IMR-90 (cell line): ENCODE data around the gene MAU2. TPM values are rescaled to one million over a fixed set of nuclear protein-coding genes. Genes with fewer than 3 reads are reported as not detected.

Experiments
- ATAC-seq: fragments of 200-7000 bp; cut with Tn5 transposase; 2 replicates; pipeline ENCODE4 v1.9.1; 2020; ENCODE audit warnings: low read depth, mild to moderate bottlenecking, moderate library complexity
- BruUV-seq: library from RNA; stranded (reverse); fragments of 400-500 nt; replicated peaks from 2 replicates; lab custom pipeline; 2021; lab: Mats Ljungman, UMichigan
- CTCF ChIA-PET: fragments of 300-600 bp; formaldehyde crosslinking; extraction: SDS; loops from one replicate; lab custom pipeline; 2021; ENCODE audit warnings: antibody characterized with exemption; lab: Yijun Ruan, JAX
- POLR2A ChIA-PET: fragments of 300-600 bp; sonication (Branson Sonifier 250); formaldehyde crosslinking; loops from one replicate; lab custom pipeline; 2022; ENCODE audit warnings: antibody characterized with exemption; ENCODE audit not compliant: unreplicated experiment; lab: Charles Lee
- DNase-seq: peaks from one replicate; pipeline ENCODE4 v3.0.0; 2013
- H2AFZ ChIP-seq: replicated peaks from 2 replicates; pipeline ENCODE3; 2013; ENCODE audit warnings: low read length, mild to moderate bottlenecking; ENCODE audit not compliant: poor library complexity
- H2AK5ac ChIP-seq: 2 replicates; pipeline ENCODE4 v1.6.1; 2013; ENCODE audit warnings: low read depth, low read length, inconsistent platforms
- H2AK9ac ChIP-seq: replicated peaks from 2 replicates; pipeline ENCODE3; 2013; ENCODE audit warnings: mild to moderate bottlenecking, low read depth, low read length, moderate library complexity; ENCODE audit not compliant: poor library complexity
- H2BK120ac ChIP-seq: 2 replicates; pipeline ENCODE4 v1.6.1; 2013; ENCODE audit warnings: low read depth, low read length, inconsistent platforms
- H2BK15ac ChIP-seq: 3 replicates; pipeline ENCODE4 v1.6.1; 2013; ENCODE audit warnings: low read depth, low read length, inconsistent platforms
- H2BK20ac ChIP-seq: 2 replicates; pipeline ENCODE4 v1.6.1; 2013; ENCODE audit warnings: low read depth, mild to moderate bottlenecking, inconsistent platforms, low read length, moderate library complexity
- H2BK5ac ChIP-seq: 2 replicates; pipeline ENCODE4 v1.6.1; 2013; ENCODE audit warnings: mild to moderate bottlenecking, low read depth, low read length, inconsistent platforms; ENCODE audit not compliant: poor library complexity, severe bottlenecking
- H3K14ac ChIP-seq: replicated peaks from 2 replicates; pipeline ENCODE4 v1.6.1; 2013; ENCODE audit warnings: low read depth, low read length, inconsistent platforms
- H3K18ac ChIP-seq: 2 replicates; pipeline ENCODE4 v1.6.1; 2013; ENCODE audit warnings: low read depth, low read length, control low read depth
- H3K23ac ChIP-seq: 2 replicates; pipeline ENCODE4 v1.6.1; 2013; ENCODE audit warnings: low read depth, low read length, inconsistent platforms
- H3K27ac ChIP-seq: 2 replicates; pipeline ENCODE4 v1.5.1; 2013; ENCODE audit warnings: mild to moderate bottlenecking, control low read depth, low read length; ENCODE audit not compliant: insufficient read depth
- H3K27me3 ChIP-seq: 2 replicates; pipeline ENCODE4 v1.6.1; 2013; ENCODE audit warnings: low read length; ENCODE audit not compliant: control insufficient read depth, insufficient read depth
- H3K36me3 ChIP-seq: 2 replicates; pipeline ENCODE4 v1.6.1; 2013; ENCODE audit warnings: low read length, mixed read lengths; ENCODE audit not compliant: control insufficient read depth, insufficient read depth
- H3K4ac ChIP-seq: 2 replicates; pipeline ENCODE4 v1.6.1; 2013; ENCODE audit warnings: low read depth, low read length, inconsistent platforms
- H3K4me1 ChIP-seq: 2 replicates; pipeline ENCODE4 v1.6.1; 2013; ENCODE audit warnings: low read length, mixed read lengths; ENCODE audit not compliant: control insufficient read depth, insufficient read depth
- H3K4me2 ChIP-seq: 2 replicates; pipeline ENCODE4 v1.6.1; 2013; ENCODE audit warnings: low read depth, mild to moderate bottlenecking, control low read depth, low read length, moderate library complexity
- H3K4me3 ChIP-seq: 2 replicates; pipeline ENCODE4 v1.5.1; 2013; ENCODE audit warnings: low read depth, mild to moderate bottlenecking, control low read depth, low read length, moderate library complexity; ENCODE audit not compliant: insufficient read depth
- H3K56ac ChIP-seq: 2 replicates; pipeline ENCODE4 v1.6.1; 2013; ENCODE audit warnings: low read length, inconsistent platforms; ENCODE audit not compliant: insufficient read depth; ENCODE audit errors: extremely low read depth
- H3K79me1 ChIP-seq, 2 experiments: 2 replicates each; pipeline ENCODE4 v1.6.1; 2013; ENCODE audit warnings: low read length in 2 of 2, inconsistent platforms in 1 of 2, low read depth in 1 of 2
- H3K9ac ChIP-seq: 2 replicates; pipeline ENCODE4 v1.6.1; 2013; ENCODE audit warnings: low read depth, low read length, control low read depth
- H3K9me1 ChIP-seq: 2 replicates; pipeline ENCODE4 v1.6.1; 2013; ENCODE audit warnings: low read length, inconsistent platforms; ENCODE audit not compliant: insufficient read depth
- H3K9me3 ChIP-seq: 2 replicates; pipeline ENCODE4 v1.6.1; 2013; ENCODE audit warnings: low read length; ENCODE audit not compliant: control insufficient read depth, insufficient read depth
- H4K20me1 ChIP-seq: 2 replicates; pipeline ENCODE4 v1.6.1; 2013; ENCODE audit warnings: low read length, inconsistent platforms; ENCODE audit not compliant: insufficient read depth
- H4K5ac ChIP-seq: 2 replicates; pipeline ENCODE4 v1.6.1; 2013; ENCODE audit warnings: mild to moderate bottlenecking, low read depth, low read length, control low read depth
- H4K8ac ChIP-seq, 2 experiments: 2 replicates each; pipeline ENCODE4 v1.6.1; 2013; ENCODE audit warnings: low read depth in 2 of 2, low read length in 2 of 2, control low read depth in 1 of 2, inconsistent platforms in 1 of 2
- H4K91ac ChIP-seq: 2 replicates; pipeline ENCODE4 v1.6.1; 2013; ENCODE audit warnings: low read depth, low read length, inconsistent platforms; ENCODE audit not compliant: insufficient read depth
- BHLHE40 ChIP-seq: fragments of 150-350 bp; IDR thresholded peaks from 2 replicates; pipeline ENCODE4 v1.6.1; 2016; ENCODE audit warnings: mild to moderate bottlenecking, low read depth, low read length
- CEBPB ChIP-seq: IDR thresholded peaks from 2 replicates; pipeline ENCODE4 v1.6.1; 2012; ENCODE audit warnings: low read depth, low read length, improper control_type of control experiment
- MAFK ChIP-seq: IDR thresholded peaks from 2 replicates; pipeline ENCODE4 v1.6.1; 2012; ENCODE audit warnings: low read depth, low read length, improper control_type of control experiment
- MXI1 ChIP-seq: IDR thresholded peaks from 2 replicates; pipeline ENCODE4 v1.6.1; 2012; ENCODE audit warnings: low read depth, mild to moderate bottlenecking, low read length, moderate library complexity, borderline replicate concordance
- RCOR1 ChIP-seq: IDR thresholded peaks from 2 replicates; pipeline ENCODE4 v1.6.1; 2012; ENCODE audit warnings: mild to moderate bottlenecking, low read length, improper control_type of control experiment; ENCODE audit not compliant: insufficient replicate concordance
- SMC3 ChIP-seq: fragments of 150-350 bp; IDR thresholded peaks from 2 replicates; pipeline ENCODE4 v1.6.1; 2016; ENCODE audit warnings: low read depth, mild to moderate bottlenecking, antibody characterized with exemption, low read length, moderate library complexity
- WGBS, 2 experiments: methylation state at CpG; one replicate each; pipeline versions ENCODE4 v1.1.5 to v1.1.7; 2013; ENCODE audit warnings: missing lambda C conversion rate in 2 of 2; ENCODE audit not compliant: insufficient read length in 1 of 2; ENCODE audit errors: extremely low coverage in 2 of 2; 5-methylcytosine and 5-hydroxymethylcytosine counted together
- dilution Hi-C: fragments of 300-500 bp; cut with HindIII; formaldehyde crosslinking; loops from one replicate; pipeline ENCODE4 v1.14.3; 2018; ENCODE audit warnings: low sequenced_read_pairs; ENCODE audit not compliant: unreplicated experiment
- in situ Hi-C: fragments of 300-500 bp; cut with MboI; formaldehyde crosslinking; loops from 3 replicates; pipeline ENCODE4 v1.14.3; 2019; ENCODE audit warnings: low sequenced_read_pairs, inconsistent platforms, mixed read lengths
- intact Hi-C: fragments of 100-400 bp; cut with micrococcal nuclease; formaldehyde crosslinking; loops from 2 replicates; pipeline ENCODE4 v1.10.0; 2022
- polyA plus RNA-seq, 3 experiments: library from polyadenylated mRNA; depleted of rRNA; stranded (reverse); fragments of >200 nt; gene quantifications; 2 replicates each; pipeline ENCODE4 v1.2.3, GENCODE V29; 2012; ENCODE audit warnings: low replicate concordance in 1 of 3
- total RNA-seq: library from RNA; depleted of rRNA; stranded (reverse); fragments of >200 nt; gene quantifications from 2 replicates; pipeline ENCODE4 v1.2.3, GENCODE V29; 2012
- TF ChIP-seq, protein P1 (sequence below): fragments of 150-350 bp; IDR thresholded peaks from 2 replicates; pipeline ENCODE4 v1.6.1; 2016; ENCODE audit warnings: low read depth, mild to moderate bottlenecking, low read length, moderate library complexity, borderline replicate concordance

The MAU2 gene
- total and polyA plus RNA-seq, 2 of the 4 experiments (the other 2 are of a cell fraction): 24.6 to 31.1 TPM

DNA sequence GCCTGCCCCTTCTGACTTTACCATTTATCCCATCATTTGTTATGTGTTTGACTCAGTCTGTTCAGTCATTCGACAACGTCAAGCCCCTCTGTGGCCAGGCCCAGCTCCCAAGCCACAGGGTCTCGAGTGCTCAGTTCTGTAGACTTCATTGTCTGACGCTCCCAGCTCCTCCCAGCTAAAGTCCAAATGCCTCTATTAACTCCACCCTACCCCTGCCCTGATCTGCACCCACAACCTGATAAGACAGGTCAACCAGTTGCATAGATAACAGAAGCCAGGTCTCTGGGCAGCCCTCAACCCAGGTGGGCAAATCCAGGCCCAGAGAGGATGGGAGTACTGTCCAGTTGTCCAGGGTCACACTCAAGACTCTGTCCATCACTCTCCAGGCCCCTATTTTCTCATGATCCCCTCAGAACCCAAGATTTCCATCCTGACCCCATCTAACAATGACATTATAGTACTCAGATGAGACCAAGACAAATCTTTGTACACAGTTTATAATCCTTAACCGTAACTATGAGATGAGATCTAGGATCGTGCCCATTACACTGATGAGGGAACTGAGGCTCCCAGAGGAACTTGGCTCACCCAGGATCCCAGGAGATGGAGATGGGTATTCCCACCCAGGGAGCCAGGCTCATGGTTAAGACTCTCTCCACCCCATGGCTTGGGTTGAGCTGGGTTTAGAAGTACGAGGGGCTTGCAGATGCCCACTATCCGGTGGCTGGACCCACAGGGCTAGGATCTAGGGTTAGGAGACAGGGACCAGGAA is 48.6 kb upstream of the MAU2 start:
- ATAC-seq (no peak), DNase-seq (no peak)
- 89% methylated on average over 2 of the region's 8 CpGs; no CpG with 5 or more reads in 1 of the 2 experiments for WGBS, 2 experiments
- H2AFZ ChIP-seq: peak overlapping the region; percentile 92
- H3K9me1 ChIP-seq: peaks cover 4% of the 10 kb centered on the region; the same call in 1 of the 2 replicates
- peak overlapping the region; percentile 77; the same call in 1 of the 2 replicates for H3K4ac ChIP-seq
- peak overlapping the region; percentile 38; the same call in 1 of the 2 replicates for H3K9ac ChIP-seq
- no peak overlapping the region for H3K27ac ChIP-seq
- H3K14ac ChIP-seq: peak overlapping the region; percentile 76
- H2BK15ac ChIP-seq: no peak overlapping the region; the same call in 2 of the 3 replicates
- TF ChIP-seq RCOR1 (no peak), SMC3 (no peak), MXI1 (no peak), BHLHE40 (no peak), MAFK (no peak), CEBPB (no peak)
- TF ChIP-seq, protein P1, sequence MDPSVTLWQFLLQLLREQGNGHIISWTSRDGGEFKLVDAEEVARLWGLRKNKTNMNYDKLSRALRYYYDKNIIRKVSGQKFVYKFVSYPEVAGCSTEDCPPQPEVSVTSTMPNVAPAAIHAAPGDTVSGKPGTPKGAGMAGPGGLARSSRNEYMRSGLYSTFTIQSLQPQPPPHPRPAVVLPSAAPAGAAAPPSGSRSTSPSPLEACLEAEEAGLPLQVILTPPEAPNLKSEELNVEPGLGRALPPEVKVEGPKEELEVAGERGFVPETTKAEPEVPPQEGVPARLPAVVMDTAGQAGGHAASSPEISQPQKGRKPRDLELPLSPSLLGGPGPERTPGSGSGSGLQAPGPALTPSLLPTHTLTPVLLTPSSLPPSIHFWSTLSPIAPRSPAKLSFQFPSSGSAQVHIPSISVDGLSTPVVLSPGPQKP: no peak
- peak overlapping the region; percentile 51; the same call in 1 of the 2 replicates for H3K23ac ChIP-seq
- no peak overlapping the region for H2AK9ac ChIP-seq
- H3K79me1 ChIP-seq: 0 out of 4 replicates have a peak, but pooled peaks cover 0 to 6% of the 10 kb centered on the region in 2 experiments
- ChIA-PET POLR2A (no interaction called here), CTCF (no interaction called here)
- 0 out of 2 replicates have a peak overlapping the region, but pooled peaks have one; percentile 45 for H2BK20ac ChIP-seq
- in situ Hi-C loops: no loop called here
- BruUV-seq: no TSS peak
- no peak overlapping the region for H2BK5ac ChIP-seq
- H2BK120ac ChIP-seq: no peak overlapping the region; the same call in 1 of the 2 replicates
- no peak overlapping the region for H3K4me3 ChIP-seq
- H2AK5ac ChIP-seq: peak overlapping the region; percentile 73; the same call in 1 of the 2 replicates
- H3K4me2 ChIP-seq: peak overlapping the region; percentile 13
- intact Hi-C loops: no loop called here
- peak overlapping the region; percentile 46; the same call in 1 of the 2 replicates for H4K91ac ChIP-seq
- H3K4me1 ChIP-seq: peaks cover 2% of the 10 kb centered on the region; the same call in 1 of the 2 replicates
- no peaks in the 10 kb centered on the region; the same call in 1 of the 2 replicates for H4K20me1 ChIP-seq
- no peaks in the 10 kb centered on the region for H3K9me3 ChIP-seq
- H3K18ac ChIP-seq: no peak overlapping the region
- H3K27me3 ChIP-seq: no peaks in the 10 kb centered on the region; the same call in 1 of the 2 replicates
- H3K56ac ChIP-seq: no peak overlapping the region
- H4K5ac ChIP-seq: peak overlapping the region; percentile 3
- dilution Hi-C loops: no loop called here
- H4K8ac ChIP-seq: peak overlapping the region; percentile 88; a peak in 3 of 4 replicates
- peaks cover 14% of the 10 kb centered on the region; the same call in 1 of the 2 replicates for H3K36me3 ChIP-seq
